ENCODE results near the gene ZBTB21. TPM values are rescaled to one million over a fixed set of nuclear protein-coding genes. Genes with fewer than 3 reads are reported as not detected.

ZBTB21 gene
- total and polyA plus RNA-seq, 2 of the 8 experiments (the other 6 are each of a cell fraction or from before 2014, with no cell fraction given): 3.9 to 17.8 TPM

GRCh38 chr21:42058631-42059111, 48.5 kb upstream of the ZBTB21 start:
- Histone ChIP-seq H3K79me1 (ENCODE audit: low read depth, low read length) (no peaks in the 10 kb centered on the region), H2BK20ac (ENCODE audit: low read length) (no peak overlapping the region), H3K23ac (ENCODE audit: insufficient read length) (no peak overlapping the region), H3K4me3 (ENCODE audit: extremely low read depth in 1 of 4, insufficient read depth in 2 of 4, low read depth in 3 of 4, low read length in 4 of 4) (no peak overlapping the region), H3K4ac (replicated peaks; ENCODE audit: insufficient read length, low read depth, low read length) (no peak overlapping the region), H2BK15ac (ENCODE audit: low read length) (no peak overlapping the region), H3K79me2 (ENCODE audit: control insufficient read depth in 1 of 2, insufficient read depth in 2 of 2, low read length in 2 of 2) (no peaks in the 10 kb centered on the region), H3K27me3 (replicated peaks in 1 of 4; ENCODE audit: control insufficient read depth in 3 of 4, extremely low read depth in 1 of 4, insufficient read depth in 3 of 4, low read length in 3 of 4) (peaks cover 0 to under 1% (median 0%) of the 10 kb centered on the region in 4 experiments; a peak in 1 of 7 replicates), H2BK120ac (replicated peaks; ENCODE audit: low read depth, low read length) (no peak overlapping the region), H4K8ac (ENCODE audit: extremely low read depth, insufficient read depth, low read length) (no peak overlapping the region), H3K18ac (ENCODE audit: extremely low read depth, low read length) (no peak overlapping the region), H3K27ac (ENCODE audit: low read depth, low read length) (no peak overlapping the region), H4K20me1 (replicated peaks in 1 of 2; ENCODE audit: control insufficient read depth in 1 of 2, insufficient read depth in 2 of 2, low read length in 2 of 2) (no peaks in the 10 kb centered on the region), H4K91ac (replicated peaks; ENCODE audit: insufficient read length, low read length) (no peak overlapping the region), H3K9ac (replicated peaks in 1 of 4; ENCODE audit: extremely low read depth in 1 of 4, low read depth in 3 of 4, low read length in 3 of 4) (no peak overlapping the region), H3K23me2 (ENCODE audit: low read depth, low read length) (no peaks in the 10 kb centered on the region), H2BK12ac (ENCODE audit: low read depth, low read length) (no peak overlapping the region), H2BK5ac (ENCODE audit: low read depth, low read length) (no peak overlapping the region), H4K5ac (ENCODE audit: insufficient read length, low read depth, low read length) (no peak overlapping the region), H2AK5ac (ENCODE audit: low read depth, low read length) (no peak overlapping the region), H3K14ac (ENCODE audit: insufficient read length) (no peak overlapping the region), H3K4me2 (ENCODE audit: insufficient read depth in 1 of 2, low read depth in 2 of 2, low read length in 2 of 2) (no peak overlapping the region), H3K4me1 (replicated peaks in 1 of 4; ENCODE audit: control insufficient read depth in 3 of 4, insufficient read depth in 4 of 4, low read length in 3 of 4) (peaks cover 0 to 19% (median 10%) of the 10 kb centered on the region in 4 experiments; a peak in 5 of 7 replicates), H3K9me3 (ENCODE audit: insufficient read depth in 2 of 2, low read depth in 1 of 2, low read length in 1 of 2) (no peaks in the 10 kb centered on the region), H3K56ac (replicated peaks; ENCODE audit: insufficient read length, low read depth, low read length) (no peak overlapping the region), H2AFZ (ENCODE audit: low read length) (no peak overlapping the region), H3K36me3 (ENCODE audit: control insufficient read depth in 2 of 4, insufficient read depth in 4 of 4, low read length in 3 of 4) (no peaks in the 10 kb centered on the region)
- ChIA-PET CTCF (ENCODE audit: partially characterized antibody) (interaction anchor here (0.6 to 1.3 kb wide), 3 partner anchors 9 to 59 kb away, joined by 3 read pairs; no protein-coding TSS in a partner anchor), POLR2A (ENCODE audit: partially characterized antibody) (no interaction called here)
- TF ChIP-seq CHD1 (IDR thresholded peaks at IDR 0.05; ENCODE audit: low read depth, low read length) (no peak), MAX (IDR thresholded peaks at IDR 0.05) (no peak), EP300 (IDR thresholded peaks at IDR 0.05; ENCODE audit: borderline replicate concordance in 1 of 2, low read depth in 2 of 2, low read length in 2 of 2) (no peak), KDM5A (IDR thresholded peaks at IDR 0.05; ENCODE audit: low read length) (no peak), ZNF274 (IDR thresholded peaks at IDR 0.05; ENCODE audit: borderline replicate concordance, extremely low read depth, low read length) (no peak), ATF3 (IDR thresholded peaks at IDR 0.05; ENCODE audit: insufficient read depth, low read depth, low read length) (no peak), TCF12 (IDR thresholded peaks at IDR 0.05; ENCODE audit: low read depth, low read length) (no peak), JUND (IDR thresholded peaks at IDR 0.05; ENCODE audit: low read length) (no peak), TBP (IDR thresholded peaks at IDR 0.05; ENCODE audit: low read depth, low read length) (no peak), JUN (IDR thresholded peaks at IDR 0.05; ENCODE audit: low read depth, low read length) (no peak), NANOG (IDR thresholded peaks at IDR 0.05; ENCODE audit: insufficient read depth, low read depth, low read length, poor library complexity, severe bottlenecking) (no peak)
- FAIRE-seq (no peak), DNase-seq (ENCODE audit: low read depth in 1 of 2, low spot score in 2 of 2) (no peak)
- 86% methylated on average over 11 of the region's 11 CpGs; no CpG with 5 or more reads in 1 of the 2 experiments for WGBS, 2 experiments (ENCODE audit: extremely low coverage in 1 of 2, insufficient coverage in 1 of 2, insufficient read length in 1 of 2, insufficient replicate concordance in 2 of 2, low coverage in 1 of 2, low lambda C conversion rate in 2 of 2, missing lambda C conversion rate in 1 of 2)
